ENCODE results near the gene ABHD16A. TPM values are rescaled to one million over a fixed set of nuclear protein-coding genes. Genes with fewer than 3 reads are reported as not detected.

ABHD16A gene
- total and polyA plus RNA-seq, 2 of the 13 experiments (the other 11 are each of a cell fraction or from before 2014, with no cell fraction given), result 43.5 to 45.4 TPM

DNA sequence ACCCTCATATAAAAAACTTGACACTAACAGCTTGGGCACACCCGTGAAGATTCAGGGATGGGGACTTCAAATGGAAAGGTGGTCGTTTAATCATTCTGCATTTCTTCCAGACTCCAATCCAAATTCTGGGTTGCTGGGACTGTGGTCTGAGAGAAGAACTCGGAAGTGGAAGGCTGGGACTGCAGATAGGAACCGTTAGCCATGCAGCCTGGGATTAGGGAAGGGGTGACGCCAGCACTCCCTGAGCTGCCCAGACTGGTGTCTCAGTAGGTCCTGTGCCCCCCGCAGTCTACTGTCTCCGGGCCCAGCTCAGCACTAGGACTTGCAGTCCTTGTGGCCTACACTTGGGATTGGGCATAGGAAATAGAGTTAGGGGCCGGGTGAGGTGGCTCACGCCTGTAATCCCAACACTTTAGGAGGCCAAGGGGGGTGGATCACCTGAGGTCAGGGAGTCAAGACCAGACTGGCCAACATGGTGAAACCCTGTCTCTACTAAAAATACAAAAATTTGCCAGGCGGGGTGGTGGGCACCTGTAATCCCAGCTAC, 33.7 kb upstream of the ABHD16A start (continued):
- TF ChIP-seq, protein P1, sequence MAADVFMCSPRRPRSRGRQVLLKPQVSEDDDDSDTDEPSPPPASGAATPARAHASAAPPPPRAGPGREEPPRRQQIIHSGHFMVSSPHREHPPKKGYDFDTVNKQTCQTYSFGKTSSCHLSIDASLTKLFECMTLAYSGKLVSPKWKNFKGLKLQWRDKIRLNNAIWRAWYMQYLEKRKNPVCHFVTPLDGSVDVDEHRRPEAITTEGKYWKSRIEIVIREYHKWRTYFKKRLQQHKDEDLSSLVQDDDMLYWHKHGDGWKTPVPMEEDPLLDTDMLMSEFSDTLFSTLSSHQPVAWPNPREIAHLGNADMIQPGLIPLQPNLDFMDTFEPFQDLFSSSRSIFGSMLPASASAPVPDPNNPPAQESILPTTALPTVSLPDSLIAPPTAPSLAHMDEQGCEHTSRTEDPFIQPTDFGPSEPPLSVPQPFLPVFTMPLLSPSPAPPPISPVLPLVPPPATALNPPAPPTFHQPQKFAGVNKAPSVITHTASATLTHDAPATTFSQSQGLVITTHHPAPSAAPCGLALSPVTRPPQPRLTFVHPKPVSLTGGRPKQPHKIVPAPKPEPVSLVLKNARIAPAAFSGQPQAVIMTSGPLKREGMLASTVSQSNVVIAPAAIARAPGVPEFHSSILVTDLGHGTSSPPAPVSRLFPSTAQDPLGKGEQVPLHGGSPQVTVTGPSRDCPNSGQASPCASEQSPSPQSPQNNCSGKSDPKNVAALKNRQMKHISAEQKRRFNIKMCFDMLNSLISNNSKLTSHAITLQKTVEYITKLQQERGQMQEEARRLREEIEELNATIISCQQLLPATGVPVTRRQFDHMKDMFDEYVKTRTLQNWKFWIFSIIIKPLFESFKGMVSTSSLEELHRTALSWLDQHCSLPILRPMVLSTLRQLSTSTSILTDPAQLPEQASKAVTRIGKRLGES (CRISPR knock-in tag; IDR thresholded peaks at IDR 0.05; ENCODE audit: borderline replicate concordance), result 0 out of 2 replicates have a peak, but pooled peaks have one; percentile 21
- TF ChIP-seq PPARG (CRISPR knock-in tag; conservative IDR thresholded peaks at IDR 0.05) (peak; percentile 8; the same call in 1 of the 2 replicates), SMAD9 (CRISPR knock-in tag; IDR thresholded peaks at IDR 0.05) (peak; percentile 36; the same call in 1 of the 2 replicates), ZBTB49 (CRISPR knock-in tag; IDR thresholded peaks at IDR 0.05; ENCODE audit: borderline replicate concordance) (peak; percentile 42; the same call in 1 of the 2 replicates), ZNF598 (CRISPR knock-in tag; IDR thresholded peaks at IDR 0.05; ENCODE audit: borderline replicate concordance) (peak; percentile 72; the same call in 1 of the 2 replicates), NCOR1 (IDR thresholded peaks at IDR 0.05; ENCODE audit: borderline replicate concordance, low read length) (peak; percentile 4; the same call in 1 of the 2 replicates), ZNF709 (CRISPR knock-in tag; IDR thresholded peaks at IDR 0.05) (0 out of 2 replicates have a peak, but pooled peaks have one; percentile 18), ATRX (CRISPR knock-in tag; IDR thresholded peaks at IDR 0.05; ENCODE audit: borderline replicate concordance) (no peak), RFXAP (CRISPR knock-in tag; IDR thresholded peaks at IDR 0.05; ENCODE audit: borderline replicate concordance) (no peak), CCDC6 (CRISPR knock-in tag; IDR thresholded peaks at IDR 0.05) (peak; percentile 15; the same call in 1 of the 2 replicates), ZFP41 (CRISPR knock-in tag; IDR thresholded peaks at IDR 0.05; ENCODE audit: borderline replicate concordance) (no peak), RBM22 (optimal IDR thresholded peaks at IDR 0.05; ENCODE audit: low read length) (peak; percentile 46), MED8 (CRISPR knock-in tag; IDR thresholded peaks at IDR 0.05; ENCODE audit: insufficient replicate concordance) (no peak), NFKBIZ (CRISPR knock-in tag; IDR thresholded peaks at IDR 0.05) (no peak), ZFP1 (CRISPR knock-in tag; IDR thresholded peaks at IDR 0.05) (0 out of 2 replicates have a peak, but pooled peaks have one; percentile 11), ADNP (CRISPR knock-in tag; IDR thresholded peaks at IDR 0.05) (no peak), MTF2 (CRISPR knock-in tag; IDR thresholded peaks at IDR 0.05; ENCODE audit: borderline replicate concordance) (no peak; the same call in 1 of the 2 replicates), ZNF468 (CRISPR knock-in tag; IDR thresholded peaks at IDR 0.05) (no peak)
- TF ChIP-seq, protein P2, sequence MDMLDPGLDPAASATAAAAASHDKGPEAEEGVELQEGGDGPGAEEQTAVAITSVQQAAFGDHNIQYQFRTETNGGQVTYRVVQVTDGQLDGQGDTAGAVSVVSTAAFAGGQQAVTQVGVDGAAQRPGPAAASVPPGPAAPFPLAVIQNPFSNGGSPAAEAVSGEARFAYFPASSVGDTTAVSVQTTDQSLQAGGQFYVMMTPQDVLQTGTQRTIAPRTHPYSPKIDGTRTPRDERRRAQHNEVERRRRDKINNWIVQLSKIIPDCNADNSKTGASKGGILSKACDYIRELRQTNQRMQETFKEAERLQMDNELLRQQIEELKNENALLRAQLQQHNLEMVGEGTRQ (IDR thresholded peaks at IDR 0.05; ENCODE audit: low read depth, low read length), result no peak
- TF ChIP-seq, protein P2 (CRISPR knock-in tag; IDR thresholded peaks at IDR 0.05; ENCODE audit: borderline replicate concordance), result no peak
